CD14-positive monocyte (primary cell): ENCODE measurements around the gene CFAP299. TPM values are rescaled to one million over a fixed set of nuclear protein-coding genes. Genes with fewer than 3 reads are reported as not detected.

Source experiments
- DNase-seq, 3 donors: peaks; one replicate each; pipeline ENCODE4 v3.0.0-alpha.2; 2011 to 2022
- H2AFZ ChIP-seq: 2 replicates; pipeline ENCODE4 v1.6.0; 2012; ENCODE audit warnings: mild to moderate bottlenecking, low read depth, low read length, inconsistent platforms; ENCODE audit not compliant: insufficient read depth, poor library complexity, severe bottlenecking
- H3K27ac ChIP-seq, 2 donors: 1 replicate in 1 of 2; 2 replicates in 1 of 2; pipeline ENCODE4 v1.5.1; 2012 to 2013; ENCODE audit warnings: low read length in 2 of 2, control low read depth in 1 of 2, inconsistent platforms in 1 of 2, low read depth in 1 of 2, mild to moderate bottlenecking in 1 of 2
- H3K27me3 ChIP-seq, 2 donors: one replicate each; pipeline versions ENCODE4 v1.6.0 to v1.6.1; 2011 to 2013; ENCODE audit warnings: low read length in 2 of 2; ENCODE audit not compliant: control insufficient read depth in 2 of 2, insufficient read depth in 2 of 2
- H3K36me3 ChIP-seq, 2 donors: replicated peaks in 1 of 2; 1 replicate in 1 of 2; 2 replicates in 1 of 2; pipeline versions ENCODE4 v1.5.1 to v1.6.1; 2012 to 2013; ENCODE audit warnings: low read length in 2 of 2, control low read depth in 1 of 2, inconsistent platforms in 1 of 2, mild to moderate bottlenecking in 1 of 2; ENCODE audit not compliant: insufficient read depth in 2 of 2, control insufficient read depth in 1 of 2
- H3K4me1 ChIP-seq, 2 donors: 1 replicate in 1 of 2; 2 replicates in 1 of 2; pipeline versions ENCODE4 v1.5.1 to v1.6.1; 2012 to 2013; ENCODE audit warnings: low read length in 2 of 2, control low read depth in 1 of 2, inconsistent platforms in 1 of 2, mild to moderate bottlenecking in 1 of 2, moderate library complexity in 1 of 2; ENCODE audit not compliant: insufficient read depth in 2 of 2, control insufficient read depth in 1 of 2
- H3K4me2 ChIP-seq: replicated peaks from 2 replicates; pipeline ENCODE3; 2012; ENCODE audit warnings: low read length, moderate library complexity, mild to moderate bottlenecking; ENCODE audit not compliant: poor library complexity, severe bottlenecking; ENCODE audit errors: extremely low read depth
- H3K4me3 ChIP-seq, 3 experiments: fragments of 200-600 bp in 1 of 3; sonication (generic) in 1 of 3; replicated peaks in 1 of 3; 1 replicate in 2 of 3; 2 replicates in 1 of 3; pipeline ENCODE4 v1.5.1; 2011 to 2013; ENCODE audit warnings: low read length in 3 of 3, mild to moderate bottlenecking in 3 of 3, control low read depth in 2 of 3, low read depth in 2 of 3, inconsistent platforms in 1 of 3, moderate library complexity in 1 of 3
- H3K79me2 ChIP-seq: 2 replicates; pipeline ENCODE4 v1.6.0; 2012; ENCODE audit warnings: mild to moderate bottlenecking, control low read depth, inconsistent platforms, low read length, moderate library complexity; ENCODE audit not compliant: insufficient read depth
- H3K9ac ChIP-seq: 2 replicates; pipeline ENCODE4 v1.6.0; 2017; ENCODE audit warnings: low read length, mild to moderate bottlenecking; ENCODE audit not compliant: insufficient read depth, poor library complexity, severe bottlenecking
- H3K9me3 ChIP-seq, 2 donors: replicated peaks in 1 of 2; 1 replicate in 1 of 2; 2 replicates in 1 of 2; pipeline versions ENCODE4 v1.5.1 to v1.6.1; 2012 to 2013; ENCODE audit warnings: low read length in 2 of 2, control low read depth in 1 of 2; ENCODE audit not compliant: control insufficient read depth in 1 of 2, insufficient read depth in 1 of 2
- H4K20me1 ChIP-seq: 2 replicates; pipeline ENCODE4 v1.6.0; 2012; ENCODE audit warnings: mild to moderate bottlenecking, low read length, control low read depth, moderate library complexity; ENCODE audit not compliant: insufficient read depth
- H3K27ac Mint-ChIP-seq, 7 donors: one replicate each; pipeline ENCODE4 v1.8.0; 2020; ENCODE audit warnings: mild to moderate bottlenecking in 7 of 7, mixed read lengths in 7 of 7, moderate library complexity in 6 of 7, inconsistent platforms in 2 of 7
- H3K27me3 Mint-ChIP-seq, 3 donors: one replicate each; pipeline ENCODE4 v1.8.0; 2021 to 2022; ENCODE audit warnings: low read depth in 3 of 3, mild to moderate bottlenecking in 3 of 3, mixed read lengths in 3 of 3, moderate library complexity in 3 of 3, inconsistent platforms in 1 of 3
- H3K36me3 Mint-ChIP-seq, 2 donors: one replicate each; pipeline ENCODE4 v1.8.0; 2020; ENCODE audit warnings: mixed read lengths in 2 of 2, inconsistent platforms in 1 of 2, mild to moderate bottlenecking in 1 of 2
- H3K4me1 Mint-ChIP-seq: one replicate; pipeline ENCODE4 v1.8.0; 2020; ENCODE audit warnings: mild to moderate bottlenecking, mixed read lengths
- H3K4me3 Mint-ChIP-seq, 2 donors: one replicate each; pipeline ENCODE4 v1.8.0; 2020; ENCODE audit warnings: mild to moderate bottlenecking in 2 of 2, mixed read lengths in 2 of 2, moderate library complexity in 1 of 2
- H3K9me3 Mint-ChIP-seq, 7 donors: one replicate each; pipeline ENCODE4 v1.8.0; 2020 to 2022; ENCODE audit warnings: mixed read lengths in 7 of 7, mild to moderate bottlenecking in 6 of 7, moderate library complexity in 6 of 7, inconsistent platforms in 2 of 7
- WGBS: methylation state at CpG from one replicate; pipeline ENCODE4 v1.1.5; 2013; ENCODE audit warnings: missing lambda C conversion rate; ENCODE audit not compliant: insufficient coverage; 5-methylcytosine and 5-hydroxymethylcytosine counted together
- intact Hi-C, 2 donors: fragments of 100-400 bp; cut with micrococcal nuclease; formaldehyde crosslinking; loops; one replicate each; pipeline versions ENCODE4 v1.15.0 to v1.15.1; 2023
- polyA plus RNA-seq, 3 donors: library from polyadenylated mRNA; depleted of rRNA in 1 of 3; unstranded in 2 of 3; stranded (reverse) in 1 of 3; fragments of 300-500 nt in 2 of 3; fragments of >200 nt in 1 of 3; fragmentation: Illumina TruSeq in 2 of 3; gene quantifications; 1 replicate in 2 of 3; 2 replicates in 1 of 3; pipeline ENCODE4 v1.2.3, GENCODE V29; 2012 to 2021
- TF ChIP-seq, protein P1 (sequence below): fragments of 200-600 bp; IDR thresholded peaks from one replicate; pipeline ENCODE4 v1.8.0; 2022; ENCODE audit warnings: antibody characterized with exemption, mild to moderate bottlenecking

The CFAP299 gene
- polyA plus RNA-seq, 3 donors, result not detected

DNA sequence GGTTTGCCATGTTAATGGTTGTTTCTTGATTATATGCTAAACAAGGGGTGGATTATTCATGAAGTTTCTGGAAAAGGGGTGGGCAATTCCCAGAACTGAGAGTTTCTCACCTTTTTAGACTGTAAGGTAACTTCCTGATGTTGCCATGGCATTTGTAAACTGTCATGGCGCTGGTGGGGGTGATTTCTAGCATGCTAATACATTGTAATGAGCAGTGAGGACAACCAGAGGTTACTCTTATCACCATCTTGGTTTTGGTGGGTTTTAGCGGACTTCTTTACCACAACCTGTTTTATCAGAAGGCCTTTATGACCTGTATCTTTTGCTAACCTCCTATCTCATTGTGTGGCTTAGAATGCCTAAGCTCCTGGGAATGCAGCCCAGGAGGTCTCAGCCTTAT, 81.5 kb downstream of the CFAP299 start:
- Histone ChIP-seq H3K27me3 (no peaks in the 10 kb centered on the region), H3K27ac (no peak overlapping the region), H3K4me3 (no peak overlapping the region), H2AFZ (no peak overlapping the region), H3K9ac (no peak overlapping the region), H3K79me2 (no peaks in the 10 kb centered on the region), H3K4me1 (no peaks in the 10 kb centered on the region), H4K20me1 (no peaks in the 10 kb centered on the region), H3K36me3 (no peaks in the 10 kb centered on the region), H3K4me2 (no peak overlapping the region), H3K9me3 (no peaks in the 10 kb centered on the region)
- H3K27me3 Mint-ChIP-seq, result peaks cover 0 to 2% (median 2%) of the 10 kb centered on the region in 3 donors
- no peak overlapping the region for H3K4me3 Mint-ChIP-seq
- TF ChIP-seq, protein P1, sequence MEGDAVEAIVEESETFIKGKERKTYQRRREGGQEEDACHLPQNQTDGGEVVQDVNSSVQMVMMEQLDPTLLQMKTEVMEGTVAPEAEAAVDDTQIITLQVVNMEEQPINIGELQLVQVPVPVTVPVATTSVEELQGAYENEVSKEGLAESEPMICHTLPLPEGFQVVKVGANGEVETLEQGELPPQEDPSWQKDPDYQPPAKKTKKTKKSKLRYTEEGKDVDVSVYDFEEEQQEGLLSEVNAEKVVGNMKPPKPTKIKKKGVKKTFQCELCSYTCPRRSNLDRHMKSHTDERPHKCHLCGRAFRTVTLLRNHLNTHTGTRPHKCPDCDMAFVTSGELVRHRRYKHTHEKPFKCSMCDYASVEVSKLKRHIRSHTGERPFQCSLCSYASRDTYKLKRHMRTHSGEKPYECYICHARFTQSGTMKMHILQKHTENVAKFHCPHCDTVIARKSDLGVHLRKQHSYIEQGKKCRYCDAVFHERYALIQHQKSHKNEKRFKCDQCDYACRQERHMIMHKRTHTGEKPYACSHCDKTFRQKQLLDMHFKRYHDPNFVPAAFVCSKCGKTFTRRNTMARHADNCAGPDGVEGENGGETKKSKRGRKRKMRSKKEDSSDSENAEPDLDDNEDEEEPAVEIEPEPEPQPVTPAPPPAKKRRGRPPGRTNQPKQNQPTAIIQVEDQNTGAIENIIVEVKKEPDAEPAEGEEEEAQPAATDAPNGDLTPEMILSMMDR, result no peak
- no peaks in the 10 kb centered on the region for H3K4me1 Mint-ChIP-seq
- peaks cover 0 to 5% (median 0%) of the 10 kb centered on the region in 7 donors for H3K9me3 Mint-ChIP-seq
- H3K36me3 Mint-ChIP-seq, result no peaks in the 10 kb centered on the region
- intact Hi-C loops, result no loop called here
- no peak for DNase-seq
- no peak overlapping the region for H3K27ac Mint-ChIP-seq
- WGBS, result no CpG with 5 or more reads among the region's 2 CpGs

DNA sequence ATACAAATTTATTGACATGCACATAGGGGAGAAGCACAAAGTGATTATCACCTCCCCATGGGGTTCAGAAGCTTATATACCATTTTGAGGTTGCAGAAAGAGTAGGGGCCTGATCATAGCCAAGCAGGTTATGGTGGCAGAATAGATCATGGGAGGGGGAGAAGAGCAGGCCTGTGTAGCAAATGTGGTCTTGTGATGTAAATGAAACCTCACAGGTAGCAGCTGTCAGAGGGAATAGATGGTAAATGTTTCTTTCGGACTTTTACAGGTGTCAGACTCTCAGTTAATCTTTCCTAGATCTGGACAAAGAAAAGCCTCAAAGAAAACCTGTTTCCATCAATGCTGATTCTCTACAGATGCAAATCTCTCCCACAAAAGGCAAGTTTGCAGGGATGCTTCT, 84.4 kb downstream of the CFAP299 start:
- no peaks in the 10 kb centered on the region for H3K36me3 Mint-ChIP-seq

More for the DNA sequence above, 84.4 kb downstream of the CFAP299 start:
- intact Hi-C loops, result no loop called here
- Histone ChIP-seq H4K20me1 (no peaks in the 10 kb centered on the region), H3K36me3 (no peaks in the 10 kb centered on the region), H3K9me3 (no peaks in the 10 kb centered on the region), H2AFZ (no peak overlapping the region), H3K27ac (no peak overlapping the region), H3K27me3 (no peaks in the 10 kb centered on the region), H3K4me3 (no peak overlapping the region), H3K9ac (no peak overlapping the region), H3K79me2 (no peaks in the 10 kb centered on the region), H3K4me2 (no peak overlapping the region), H3K4me1 (no peaks in the 10 kb centered on the region)
- TF ChIP-seq, protein P1, result no peak
- no CpG with 5 or more reads among the region's 1 CpG for WGBS
- DNase-seq, result no peak
- Mint-ChIP-seq H3K4me1 (no peaks in the 10 kb centered on the region), H3K27me3 (peaks cover 0 to 3% (median 0%) of the 10 kb centered on the region in 3 donors), H3K27ac (no peak overlapping the region), H3K4me3 (no peak overlapping the region), H3K9me3 (peaks cover 0 to 2% (median 0%) of the 10 kb centered on the region in 7 donors)
